PC-9 (cell line): ENCODE measurements around the gene EPHA2. TPM values are rescaled to one million over a fixed set of nuclear protein-coding genes. Genes with fewer than 3 reads are reported as not detected.

Experiments
- BruUV-seq: library from RNA; stranded (reverse); fragments of 400-500 nt; replicated peaks from 2 replicates; lab custom pipeline; 2021; lab: Mats Ljungman, UMichigan
- CTCF ChIA-PET: fragments of 300-600 bp; sonication (Branson Sonifier 250); formaldehyde crosslinking; loops from one replicate; lab custom pipeline; 2022; ENCODE audit warnings: antibody characterized with exemption; lab: Charles Lee
- POLR2A ChIA-PET: fragments of 300-600 bp; sonication (Branson Sonifier 250); formaldehyde crosslinking; loops from one replicate; lab custom pipeline; 2022; ENCODE audit warnings: antibody characterized with exemption; ENCODE audit not compliant: unreplicated experiment; lab: Charles Lee
- DNase-seq, 2 experiments: peaks; one replicate each; pipeline versions ENCODE4 v3.0.0 to v3.0.0-alpha.2; 2015 to 2022; ENCODE audit warnings: mixed read lengths in 1 of 2
- H2AFZ ChIP-seq: fragments of 200-600 bp; sonication (generic); 2 replicates; pipeline ENCODE4 v1.8.1; 2017; ENCODE audit warnings: antibody characterized with exemption
- H3F3A ChIP-seq: fragments of 200-600 bp; sonication (generic); 2 replicates; pipeline ENCODE4 v1.8.1; 2017; ENCODE audit warnings: antibody characterized with exemption, mild to moderate bottlenecking, low read depth; ENCODE audit not compliant: insufficient read depth
- H3K27ac ChIP-seq: fragments of 200-600 bp; sonication (generic); 2 replicates; pipeline ENCODE4 v1.6.1; 2016; ENCODE audit warnings: mixed run types
- H3K27me3 ChIP-seq: fragments of 200-600 bp; sonication (generic); 2 replicates; pipeline ENCODE4 v1.6.1; 2016; ENCODE audit warnings: low read depth, mixed run types; ENCODE audit not compliant: insufficient read depth
- H3K36me3 ChIP-seq: fragments of 200-600 bp; sonication (generic); 2 replicates; pipeline ENCODE4 v1.6.1; 2016; ENCODE audit warnings: low read depth, mixed run types
- H3K4me1 ChIP-seq: fragments of 200-600 bp; sonication (generic); replicated peaks from 2 replicates; pipeline ENCODE4 v1.6.1; 2016; ENCODE audit warnings: mixed run types; ENCODE audit not compliant: insufficient read depth
- H3K4me2 ChIP-seq: fragments of 200-600 bp; sonication (generic); 2 replicates; pipeline ENCODE4 v1.6.1; 2017; ENCODE audit warnings: mixed run types
- H3K4me3 ChIP-seq: fragments of 200-600 bp; sonication (generic); 2 replicates; pipeline ENCODE4 v1.6.1; 2016; ENCODE audit warnings: mixed run types
- H3K79me2 ChIP-seq: fragments of 200-600 bp; sonication (generic); 2 replicates; pipeline ENCODE4 v1.6.1; 2017; ENCODE audit warnings: low read depth, mixed run types
- H3K9me2 ChIP-seq: fragments of 200-600 bp; sonication (generic); 2 replicates; pipeline ENCODE4 v1.8.1; 2017; ENCODE audit warnings: mild to moderate bottlenecking; ENCODE audit not compliant: insufficient read depth
- H3K9me3 ChIP-seq: fragments of 200-600 bp; sonication (generic); 2 replicates; pipeline ENCODE4 v1.8.1; 2016; ENCODE audit warnings: low read depth; ENCODE audit not compliant: insufficient read depth
- H4K20me1 ChIP-seq: fragments of 200-600 bp; sonication (generic); 2 replicates; pipeline ENCODE4 v1.8.1; 2017; ENCODE audit not compliant: insufficient read depth
- EZH2 ChIP-seq: fragments of 200-600 bp; sonication (generic); IDR thresholded peaks from 2 replicates; pipeline ENCODE4 v1.8.0; 2017; ENCODE audit warnings: antibody characterized with exemption, low read depth
- intact Hi-C: fragments of 100-400 bp; cut with micrococcal nuclease; formaldehyde crosslinking; loops from one replicate; pipeline ENCODE4 v1.10.0; 2022; ENCODE audit not compliant: unreplicated experiment
- total RNA-seq: library from RNA; stranded (reverse); gene quantifications from 2 replicates; pipeline ENCODE4 v1.2.3, GENCODE V29; 2021
- TF ChIP-seq, protein P1 (sequence below): fragments of 200-600 bp; sonication (generic); conservative IDR thresholded peaks from 2 replicates; pipeline ENCODE4 v1.6.1; 2017; ENCODE audit warnings: mixed run types, antibody characterized with exemption, mild to moderate bottlenecking, moderate library complexity

Gene EPHA2
- total RNA-seq, 1 experiment from 2014 or later = 48.3 TPM

DNA sequence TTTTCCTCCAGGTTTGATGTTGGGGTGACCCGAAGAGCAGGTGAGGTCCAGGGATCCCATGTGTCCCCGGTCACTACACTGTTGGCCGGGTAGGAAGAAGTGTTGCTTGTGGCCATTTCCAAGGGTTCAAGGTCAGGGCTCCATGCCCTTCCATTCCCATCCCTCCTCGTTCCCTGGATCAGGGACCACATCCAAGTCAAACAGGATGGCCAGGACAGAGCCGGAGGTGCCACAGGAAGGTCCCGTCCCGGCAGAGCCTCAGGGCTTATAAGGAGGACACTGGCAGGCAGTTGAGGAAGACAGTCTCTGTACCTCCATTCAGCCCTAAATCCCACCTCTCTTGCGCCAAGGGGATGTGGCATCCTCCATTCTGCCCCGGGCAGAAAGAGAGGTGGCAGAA, 60.4 kb downstream of the EPHA2 start:
- no peak overlapping the region for H3K4me2 ChIP-seq
- H3K4me3 ChIP-seq = no peak overlapping the region
- H3K9me3 ChIP-seq = no peaks in the 10 kb centered on the region
- peaks cover 39% of the 10 kb centered on the region for H3K4me1 ChIP-seq
- no peaks in the 10 kb centered on the region for H3K36me3 ChIP-seq
- no peak for DNase-seq
- BruUV-seq = no TSS peak
- H3K27me3 ChIP-seq = no peaks in the 10 kb centered on the region
- no peak overlapping the region for H2AFZ ChIP-seq
- no peak for TF ChIP-seq EZH2
- TF ChIP-seq, protein P1, sequence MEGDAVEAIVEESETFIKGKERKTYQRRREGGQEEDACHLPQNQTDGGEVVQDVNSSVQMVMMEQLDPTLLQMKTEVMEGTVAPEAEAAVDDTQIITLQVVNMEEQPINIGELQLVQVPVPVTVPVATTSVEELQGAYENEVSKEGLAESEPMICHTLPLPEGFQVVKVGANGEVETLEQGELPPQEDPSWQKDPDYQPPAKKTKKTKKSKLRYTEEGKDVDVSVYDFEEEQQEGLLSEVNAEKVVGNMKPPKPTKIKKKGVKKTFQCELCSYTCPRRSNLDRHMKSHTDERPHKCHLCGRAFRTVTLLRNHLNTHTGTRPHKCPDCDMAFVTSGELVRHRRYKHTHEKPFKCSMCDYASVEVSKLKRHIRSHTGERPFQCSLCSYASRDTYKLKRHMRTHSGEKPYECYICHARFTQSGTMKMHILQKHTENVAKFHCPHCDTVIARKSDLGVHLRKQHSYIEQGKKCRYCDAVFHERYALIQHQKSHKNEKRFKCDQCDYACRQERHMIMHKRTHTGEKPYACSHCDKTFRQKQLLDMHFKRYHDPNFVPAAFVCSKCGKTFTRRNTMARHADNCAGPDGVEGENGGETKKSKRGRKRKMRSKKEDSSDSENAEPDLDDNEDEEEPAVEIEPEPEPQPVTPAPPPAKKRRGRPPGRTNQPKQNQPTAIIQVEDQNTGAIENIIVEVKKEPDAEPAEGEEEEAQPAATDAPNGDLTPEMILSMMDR = no peak
- no peaks in the 10 kb centered on the region for H3K9me2 ChIP-seq
- peaks cover 9% of the 10 kb centered on the region; the same call in 1 of the 2 replicates for H3F3A ChIP-seq
- no peaks in the 10 kb centered on the region for H4K20me1 ChIP-seq
- ChIA-PET POLR2A (no interaction called here), CTCF (no interaction called here)
- H3K27ac ChIP-seq = no peak overlapping the region
- no peaks in the 10 kb centered on the region for H3K79me2 ChIP-seq
- intact Hi-C loops = no loop called here

DNA sequence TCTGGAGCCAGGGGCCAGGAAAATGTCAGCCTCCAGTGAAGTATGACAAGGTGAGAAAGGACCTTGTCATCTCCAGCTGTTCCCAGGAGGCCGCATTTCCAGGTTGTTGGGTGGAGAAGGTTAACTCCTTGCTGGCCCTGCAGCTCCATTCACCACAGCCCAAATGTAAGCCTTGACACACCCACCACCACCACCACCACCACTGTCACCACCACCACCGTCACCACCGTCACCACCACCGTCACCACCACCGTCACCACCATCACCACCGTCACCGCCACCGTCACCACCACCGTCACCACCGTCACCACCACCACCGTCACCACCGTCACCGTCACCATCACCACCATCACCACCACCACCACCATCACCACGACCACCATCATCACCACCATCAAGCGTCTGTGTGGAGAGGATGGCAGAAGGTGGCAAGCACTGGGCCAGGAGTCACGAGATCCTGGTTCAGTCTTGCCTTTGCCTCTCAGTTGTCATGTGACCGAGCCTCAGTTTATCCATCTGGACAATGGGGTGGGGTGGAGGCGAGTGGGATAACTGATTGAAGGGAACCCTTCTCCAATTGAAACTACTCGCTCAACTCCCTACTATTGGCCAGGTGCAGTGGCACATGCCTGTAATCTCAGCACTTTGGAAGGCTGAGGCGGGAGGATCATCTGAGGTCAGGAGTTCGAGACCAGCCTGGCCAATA, 61.3 kb downstream of the EPHA2 start:
- CTCF ChIA-PET = no interaction called here
- no peaks in the 10 kb centered on the region for H3K79me2 ChIP-seq
- intact Hi-C loops = no loop called here
- peaks cover 48% of the 10 kb centered on the region for H3K4me1 ChIP-seq
- no peaks in the 10 kb centered on the region for H3K9me3 ChIP-seq
- H3K36me3 ChIP-seq = no peaks in the 10 kb centered on the region
- no peak for DNase-seq
- POLR2A ChIA-PET = no interaction called here
- H3K9me2 ChIP-seq = no peaks in the 10 kb centered on the region
- no peaks in the 10 kb centered on the region for H3K27me3 ChIP-seq
- no TSS peak for BruUV-seq
- no peak overlapping the region for H2AFZ ChIP-seq
- TF ChIP-seq EZH2 = no peak
- TF ChIP-seq, protein P1 = no peak
- H3K4me3 ChIP-seq = no peak overlapping the region
- H3K27ac ChIP-seq = no peak overlapping the region
- no peak overlapping the region for H3K4me2 ChIP-seq
- no peaks in the 10 kb centered on the region for H4K20me1 ChIP-seq
- H3F3A ChIP-seq = peaks cover 9% of the 10 kb centered on the region; the same call in 1 of the 2 replicates

DNA sequence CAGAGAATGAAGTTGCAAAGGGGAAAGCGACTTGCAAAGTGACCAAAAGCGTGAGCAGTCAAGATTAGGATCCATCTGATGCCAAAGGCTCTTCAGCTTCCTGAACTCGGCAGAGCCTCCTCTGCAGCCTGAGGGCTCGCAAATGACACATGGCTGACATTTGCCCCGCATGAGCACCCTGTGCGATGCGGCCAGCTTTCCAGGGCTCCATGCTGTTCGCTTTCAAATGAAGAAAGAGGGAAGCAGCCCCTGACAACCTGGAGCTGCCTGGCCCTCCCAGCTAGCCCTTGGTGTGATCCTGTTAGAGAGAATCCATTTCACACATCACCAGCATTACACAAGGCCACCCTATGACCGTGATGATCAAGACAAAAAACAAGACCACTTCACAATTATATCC, 62.3 kb downstream of the EPHA2 start:
- H3K36me3 ChIP-seq = no peaks in the 10 kb centered on the region
- no peaks in the 10 kb centered on the region for H4K20me1 ChIP-seq
- intact Hi-C loops = no loop called here
- H3K4me3 ChIP-seq = no peak overlapping the region
- no peaks in the 10 kb centered on the region for H3K9me3 ChIP-seq
- ChIA-PET CTCF (no interaction called here), POLR2A (no interaction called here)
- H2AFZ ChIP-seq = no peak overlapping the region
- H3K4me1 ChIP-seq = peaks cover 56% of the 10 kb centered on the region
- DNase-seq = no peak
- no peaks in the 10 kb centered on the region for H3K79me2 ChIP-seq
- no peaks in the 10 kb centered on the region for H3K27me3 ChIP-seq
- TF ChIP-seq EZH2 = no peak
- TF ChIP-seq, protein P1 = no peak
- H3K9me2 ChIP-seq = no peaks in the 10 kb centered on the region
- no peak overlapping the region for H3K27ac ChIP-seq
- H3F3A ChIP-seq = peaks cover 18% of the 10 kb centered on the region
- H3K4me2 ChIP-seq = no peak overlapping the region
- no TSS peak for BruUV-seq
